GM12874 (cell line): Measurements from ENCODE around the gene LMF1.

Source experiments
- TF ChIP-seq, protein P1 (sequence below): IDR thresholded peaks from 2 replicates; pipeline ENCODE4 v1.5.1; 2011; ENCODE audit warnings: low read depth, mild to moderate bottlenecking, control low read depth, low read length, moderate library complexity; ENCODE audit not compliant: insufficient read depth

The LMF1 gene

DNA sequence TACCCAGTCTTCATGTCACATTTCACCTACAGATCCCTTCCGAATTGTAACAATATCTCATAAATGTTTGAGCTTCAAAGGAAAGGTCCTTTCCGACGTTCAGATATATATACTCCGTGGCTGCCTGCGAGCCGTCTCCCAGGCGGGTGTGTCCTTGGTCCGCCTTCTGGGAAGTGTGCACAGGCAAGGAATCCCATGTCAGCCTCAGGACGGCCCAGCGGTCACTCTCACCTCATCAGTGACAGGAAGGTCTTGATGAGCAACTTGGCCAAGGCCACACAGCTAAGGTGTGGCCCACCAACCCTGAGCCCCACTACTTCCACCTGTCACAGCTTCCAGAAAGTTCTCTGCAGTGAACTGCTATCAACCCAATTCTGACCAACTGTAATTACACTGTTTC lies 4.3 kb downstream of the LMF1 start:
- TF ChIP-seq, protein P1, sequence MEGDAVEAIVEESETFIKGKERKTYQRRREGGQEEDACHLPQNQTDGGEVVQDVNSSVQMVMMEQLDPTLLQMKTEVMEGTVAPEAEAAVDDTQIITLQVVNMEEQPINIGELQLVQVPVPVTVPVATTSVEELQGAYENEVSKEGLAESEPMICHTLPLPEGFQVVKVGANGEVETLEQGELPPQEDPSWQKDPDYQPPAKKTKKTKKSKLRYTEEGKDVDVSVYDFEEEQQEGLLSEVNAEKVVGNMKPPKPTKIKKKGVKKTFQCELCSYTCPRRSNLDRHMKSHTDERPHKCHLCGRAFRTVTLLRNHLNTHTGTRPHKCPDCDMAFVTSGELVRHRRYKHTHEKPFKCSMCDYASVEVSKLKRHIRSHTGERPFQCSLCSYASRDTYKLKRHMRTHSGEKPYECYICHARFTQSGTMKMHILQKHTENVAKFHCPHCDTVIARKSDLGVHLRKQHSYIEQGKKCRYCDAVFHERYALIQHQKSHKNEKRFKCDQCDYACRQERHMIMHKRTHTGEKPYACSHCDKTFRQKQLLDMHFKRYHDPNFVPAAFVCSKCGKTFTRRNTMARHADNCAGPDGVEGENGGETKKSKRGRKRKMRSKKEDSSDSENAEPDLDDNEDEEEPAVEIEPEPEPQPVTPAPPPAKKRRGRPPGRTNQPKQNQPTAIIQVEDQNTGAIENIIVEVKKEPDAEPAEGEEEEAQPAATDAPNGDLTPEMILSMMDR: no peak

DNA sequence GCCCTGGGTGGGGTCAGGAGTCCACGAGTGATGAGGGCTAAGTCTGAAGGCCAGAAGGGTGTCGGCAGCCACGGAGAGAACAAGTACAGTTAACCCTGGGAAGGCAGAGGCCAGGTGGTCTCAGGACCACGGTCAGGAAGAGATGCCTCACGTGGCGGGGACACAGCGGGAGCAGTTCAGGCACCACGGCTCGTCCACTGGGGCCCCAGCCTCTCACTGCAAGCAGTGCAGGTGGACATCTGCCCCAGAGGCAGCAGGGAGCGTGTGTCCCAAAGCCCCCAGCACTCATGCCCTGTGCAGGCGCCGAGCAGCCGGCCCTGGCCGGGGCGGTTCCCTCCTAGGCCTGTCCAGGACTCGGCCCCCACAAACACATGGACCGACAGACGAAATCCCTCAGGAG lies 4.7 kb downstream of the LMF1 start:
- TF ChIP-seq, protein P1: no peak

DNA sequence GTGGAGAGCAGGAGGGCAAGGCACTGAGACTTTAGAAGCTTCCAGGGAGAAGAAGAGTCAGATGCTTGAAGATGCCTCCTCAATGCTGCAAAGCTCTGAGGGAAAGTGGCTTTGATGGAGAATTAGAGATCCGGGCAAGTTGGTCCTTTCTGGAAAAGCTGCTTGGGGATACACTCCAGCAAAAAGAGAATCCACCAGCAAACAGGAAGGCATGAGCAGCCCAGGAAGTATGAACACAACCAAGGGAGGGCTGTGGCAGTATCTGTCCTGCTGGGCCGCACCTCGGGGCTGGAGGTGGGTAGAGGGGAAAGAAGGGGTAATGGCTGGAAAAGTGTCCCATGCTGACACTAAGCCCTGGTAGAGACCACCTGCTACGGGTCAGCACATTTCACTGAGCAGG lies 5.3 kb downstream of the LMF1 start:
- TF ChIP-seq, protein P1: no peak

DNA sequence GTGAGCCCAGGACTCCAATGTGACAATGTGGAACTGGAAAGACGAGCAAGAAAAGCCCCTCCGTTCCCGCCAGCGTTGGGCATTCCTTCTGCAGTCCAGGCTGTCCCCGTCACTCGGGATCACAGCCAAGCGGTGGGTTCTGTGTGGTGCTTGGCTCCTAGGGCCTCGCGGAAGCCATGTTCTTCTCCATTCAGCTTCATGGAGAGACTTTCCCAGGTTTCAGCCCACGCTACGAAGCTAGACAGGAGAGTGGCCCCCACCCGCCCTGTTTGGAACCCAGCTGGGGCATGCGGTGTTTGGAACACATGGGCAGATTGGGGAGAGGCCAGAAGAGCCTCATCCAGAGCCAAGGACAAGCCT lies 5.8 kb downstream of the LMF1 start:
- TF ChIP-seq, protein P1: no peak

DNA sequence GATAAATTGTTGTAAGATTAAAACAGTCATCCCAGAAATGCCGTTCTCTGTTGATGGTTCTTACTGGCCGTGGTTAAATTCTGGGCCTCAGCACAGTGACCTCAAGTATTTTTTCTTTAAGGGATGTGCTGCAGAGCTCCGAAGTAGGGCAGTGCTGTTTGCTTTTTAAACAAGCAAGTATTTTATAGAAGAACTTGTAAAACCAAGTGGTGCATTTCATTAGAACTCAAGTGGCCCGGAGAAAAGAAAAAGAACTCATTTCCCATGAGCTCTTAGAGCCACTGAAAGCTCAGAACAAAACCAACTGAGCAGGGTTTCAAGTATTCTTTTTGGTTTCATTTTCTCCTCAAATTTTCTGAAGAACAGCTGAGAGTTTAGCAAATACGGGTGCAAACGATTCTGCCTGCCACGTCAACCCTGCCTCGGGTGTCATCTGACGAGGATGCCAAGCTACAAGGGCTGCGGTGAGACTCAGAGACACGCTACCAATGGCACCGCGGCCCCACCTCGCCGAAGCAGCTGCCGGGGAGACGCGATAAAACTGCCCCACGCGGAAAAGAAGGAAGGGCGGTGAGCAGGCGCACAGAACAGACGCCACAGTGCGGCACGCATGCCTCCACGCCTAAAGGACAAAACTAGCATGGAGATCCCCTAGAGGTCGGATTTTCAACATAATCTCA lies 6.3 kb downstream of the LMF1 start:
- TF ChIP-seq, protein P1: no peak

DNA sequence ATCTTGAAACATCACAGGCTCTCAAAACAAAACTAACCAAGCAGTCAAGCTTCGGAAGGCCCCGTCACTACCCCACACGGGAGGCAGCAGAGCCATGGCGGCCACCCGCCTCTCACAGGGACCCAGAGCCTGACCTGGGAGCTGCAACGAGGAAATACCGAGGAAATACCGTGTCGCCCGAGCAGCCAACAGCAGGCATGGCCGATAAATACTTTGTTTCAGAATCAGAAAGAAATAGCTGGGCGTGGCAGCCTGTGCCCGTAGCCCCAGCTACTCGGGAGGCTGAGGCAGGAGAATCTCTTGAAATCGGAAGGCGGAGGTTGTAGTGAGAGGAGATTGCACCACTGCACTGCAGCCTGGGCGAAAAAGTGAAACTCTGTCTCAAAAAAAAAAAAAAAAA lies 6.9 kb downstream of the LMF1 start:
- TF ChIP-seq, protein P1: no peak

DNA sequence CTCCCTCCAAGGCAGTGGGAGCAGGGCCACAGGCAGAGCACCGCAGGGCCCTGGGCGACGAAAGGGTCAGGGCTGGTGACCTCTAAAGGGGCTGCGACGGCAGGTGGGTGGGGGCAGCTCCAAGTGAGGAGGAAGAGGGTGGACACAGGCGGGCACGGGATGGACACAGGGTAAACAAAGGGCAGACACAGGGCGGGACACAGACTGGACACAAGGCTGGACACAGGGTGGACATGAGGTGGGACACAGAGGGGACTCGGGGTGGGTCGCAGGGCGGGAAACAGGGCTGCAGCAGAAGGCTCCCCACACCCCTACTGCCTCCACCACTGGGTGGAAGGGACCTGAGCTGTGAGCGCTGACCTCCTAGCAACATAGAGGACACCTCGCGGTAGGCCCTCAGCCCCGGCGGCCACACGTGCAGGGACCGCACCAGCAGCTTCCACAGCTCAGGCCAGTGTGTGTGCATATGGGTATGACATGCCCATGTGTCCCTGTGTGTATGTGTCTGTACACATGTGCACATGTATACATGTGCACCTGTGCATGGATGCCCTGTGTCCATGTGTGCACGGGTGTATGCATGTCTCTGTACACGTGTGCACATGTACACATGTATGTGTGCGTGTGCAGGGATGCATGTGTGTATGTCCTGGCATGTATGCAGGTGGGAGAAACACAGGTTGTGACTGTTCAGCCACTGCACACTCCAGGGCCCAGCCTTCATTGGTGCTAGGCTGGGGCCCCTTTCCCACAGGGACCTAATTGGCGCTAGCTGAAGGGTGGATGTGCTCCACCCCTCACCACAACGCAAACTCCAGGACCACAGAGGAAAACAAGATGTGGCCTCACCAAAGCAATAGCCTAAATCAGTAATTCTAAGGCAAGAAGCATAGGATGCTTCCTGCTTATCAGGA lies 7.6 kb downstream of the LMF1 start:
- TF ChIP-seq, protein P1: no peak
